EH (cell line): ENCODE data around the gene DHRS7.

Source experiments
- DNase-seq: peaks from one replicate; pipeline ENCODE4 v3.0.0-alpha.2; 2015; ENCODE audit warnings: low read depth

Gene DHRS7

GRCh38 chr14:60164712-60165546, at the start of gene DHRS7:
TSS of gene DHRS7 (minus strand) at chr14:60165398. CDS start at chr14:60165309, 89 bp downstream.
- peak; percentile 86 for DNase-seq

GRCh38 chr14:60214415-60215126, 49.4 kb upstream of the DHRS7 start:
- no peak for DNase-seq

GRCh38 chr14:60214003-60214402, 48.8 kb upstream of the DHRS7 start:
- DNase-seq, result no peak

- no peak for DNase-seq
These were observed 47.5 kb upstream of the DHRS7 start for GRCh38 chr14:60212503-60213371.

- no peak for DNase-seq
These were observed 46.0 kb upstream of the DHRS7 start for GRCh38 chr14:60211153-60211552.

GRCh38 chr14:60210703-60211102, 45.5 kb upstream of the DHRS7 start:
- no peak for DNase-seq

- no peak for DNase-seq
These were observed 41.8 kb upstream of the DHRS7 start for GRCh38 chr14:60206837-60207533.

- DNase-seq, result no peak
These were observed 41.1 kb upstream of the DHRS7 start for GRCh38 chr14:60206249-60206670.

- no peak for DNase-seq
These were observed 39.9 kb upstream of the DHRS7 start for GRCh38 chr14:60204843-60205774.

GRCh38 chr14:60204104-60204842, 39.1 kb upstream of the DHRS7 start:
- no peak for DNase-seq

- DNase-seq, result no peak
These were observed 34.1 kb upstream of the DHRS7 start for GRCh38 chr14:60199321-60199720.

- DNase-seq, result peak; percentile 63
These were observed 32.6 kb upstream of the DHRS7 start for GRCh38 chr14:60197629-60198303.

- DNase-seq, result peak; percentile 67
These were observed 31.1 kb upstream of the DHRS7 start for GRCh38 chr14:60196291-60196690.

- DNase-seq, result no peak
These were observed 30.1 kb upstream of the DHRS7 start for GRCh38 chr14:60195179-60195810.

- no peak for DNase-seq
These were observed 25.0 kb upstream of the DHRS7 start for GRCh38 chr14:60189923-60190840.

- DNase-seq, result no peak
These were observed 23.5 kb upstream of the DHRS7 start for GRCh38 chr14:60188696-60189095.

GRCh38 chr14:60188115-60188514, 22.9 kb upstream of the DHRS7 start:
- no peak for DNase-seq
